Measurements from ENCODE around the gene ADAM29. TPM values are rescaled to one million over a fixed set of nuclear protein-coding genes. Genes with fewer than 3 reads are reported as not detected.
A peak's percentile ranks its signal among the peaks of the same experiment; 100 is the strongest.

ADAM29 gene
- total and polyA plus RNA-seq, 2 donors (not counting 1 experiment from before 2014, with no cell fraction given), result not detected

GRCh38 chr4:174907508-174907907 lies 10.7 kb upstream of the ADAM29 start:
- Histone ChIP-seq H3K9ac (ENCODE audit: low read length) (no peak overlapping the region), H3K9me3 (ENCODE audit: control extremely low read depth in 1 of 3, control insufficient read depth in 2 of 3, insufficient read depth in 1 of 3, low read length in 2 of 3) (peaks cover 0 to 7% (median 0%) of the 10 kb centered on the region in 3 donors), H3K4me1 (ENCODE audit: control insufficient read depth in 2 of 2, insufficient read depth in 2 of 2, low read length in 2 of 2) (no peaks in the 10 kb centered on the region), H3K4me3 (ENCODE audit: control extremely low read depth in 1 of 5, extremely low read depth in 1 of 5, insufficient read depth in 1 of 5, low read depth in 2 of 5, low read length in 4 of 5) (no peak overlapping the region), H3K27me3 (replicated peaks in 1 of 4; ENCODE audit: control extremely low read depth in 1 of 4, control insufficient read depth in 3 of 4, insufficient read depth in 4 of 4, low read length in 3 of 4) (no peaks in the 10 kb centered on the region), H3K79me2 (ENCODE audit: control insufficient read depth, insufficient read depth, low read length) (no peaks in the 10 kb centered on the region), H3K36me3 (replicated peaks in 1 of 2; ENCODE audit: control extremely low read depth in 1 of 2, control insufficient read depth in 1 of 2, extremely low read depth in 1 of 2, insufficient read depth in 2 of 2, low read length in 1 of 2) (no peaks in the 10 kb centered on the region), H3K4me2 (replicated peaks; ENCODE audit: low read depth, low read length, poor library complexity, severe bottlenecking) (no peak overlapping the region), H3K27ac (ENCODE audit: low read length in 2 of 2) (no peak overlapping the region), H4K20me1 (ENCODE audit: control insufficient read depth, insufficient read depth, low read length, poor library complexity, severe bottlenecking) (no peaks in the 10 kb centered on the region), H2AFZ (ENCODE audit: insufficient read depth, low read depth, low read length, poor library complexity, severe bottlenecking) (no peak overlapping the region)
- H3K27ac Mint-ChIP-seq, result no peak overlapping the region
- ChIA-PET POLR2A (no interaction called here), CTCF (no interaction called here)
- H3K27me3 Mint-ChIP-seq, result no peaks in the 10 kb centered on the region
- ATAC-seq (ENCODE audit: low read depth), result no peak
- intact Hi-C loops (cut with micrococcal nuclease), result no loop called here
- peaks cover 8% of the 10 kb centered on the region for H3K4me1 Mint-ChIP-seq
- DNase-seq, result no peak
- H3K4me3 Mint-ChIP-seq, result no peak overlapping the region
- H3K9me3 Mint-ChIP-seq (ENCODE audit: insufficient read depth), result peaks cover 11% of the 10 kb centered on the region
- TF ChIP-seq EZH2 (IDR thresholded peaks at IDR 0.05; ENCODE audit: borderline replicate concordance, insufficient read depth, low read depth, low read length, poor library complexity, severe bottlenecking), result no peak

DNA sequence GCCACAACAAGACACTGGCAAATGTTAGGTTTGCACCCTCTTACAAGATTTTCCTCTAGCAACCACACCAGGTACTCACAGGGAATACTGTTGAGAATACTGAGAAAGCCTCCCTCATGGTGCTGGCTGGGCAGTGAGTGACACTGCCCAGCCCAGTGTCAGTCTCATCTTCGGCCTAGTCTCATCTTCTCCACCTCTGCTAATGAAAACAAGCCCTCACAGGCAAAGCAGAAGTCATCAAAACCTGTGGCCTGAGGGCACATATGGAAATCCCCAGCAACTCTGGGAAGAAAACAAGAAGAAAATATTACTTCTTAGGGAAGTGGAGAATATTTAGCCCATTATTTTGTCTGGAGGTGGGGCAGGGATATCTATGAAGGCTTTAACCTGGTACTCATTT lies 7.9 kb upstream of the ADAM29 start:
- H3K27ac Mint-ChIP-seq, result peak overlapping the region; percentile 50

More for the DNA sequence above, 7.9 kb upstream of the ADAM29 start:
- Histone ChIP-seq H3K4me3 (ENCODE audit: control extremely low read depth in 1 of 5, extremely low read depth in 1 of 5, insufficient read depth in 1 of 5, low read depth in 2 of 5, low read length in 4 of 5) (no peak overlapping the region), H3K9ac (ENCODE audit: low read length) (no peak overlapping the region), H3K4me1 (ENCODE audit: control insufficient read depth in 2 of 2, insufficient read depth in 2 of 2, low read length in 2 of 2) (no peaks in the 10 kb centered on the region), H3K4me2 (replicated peaks; ENCODE audit: low read depth, low read length, poor library complexity, severe bottlenecking) (no peak overlapping the region), H3K79me2 (ENCODE audit: control insufficient read depth, insufficient read depth, low read length) (no peaks in the 10 kb centered on the region), H3K9me3 (ENCODE audit: control extremely low read depth in 1 of 3, control insufficient read depth in 2 of 3, insufficient read depth in 1 of 3, low read length in 2 of 3) (peaks cover 0 to 7% (median 1%) of the 10 kb centered on the region in 3 donors), H3K27ac (ENCODE audit: low read length in 2 of 2) (no peak overlapping the region), H3K36me3 (replicated peaks in 1 of 2; ENCODE audit: control extremely low read depth in 1 of 2, control insufficient read depth in 1 of 2, extremely low read depth in 1 of 2, insufficient read depth in 2 of 2, low read length in 1 of 2) (no peaks in the 10 kb centered on the region), H4K20me1 (ENCODE audit: control insufficient read depth, insufficient read depth, low read length, poor library complexity, severe bottlenecking) (no peaks in the 10 kb centered on the region), H2AFZ (ENCODE audit: insufficient read depth, low read depth, low read length, poor library complexity, severe bottlenecking) (no peak overlapping the region), H3K27me3 (replicated peaks in 1 of 4; ENCODE audit: control extremely low read depth in 1 of 4, control insufficient read depth in 3 of 4, insufficient read depth in 4 of 4, low read length in 3 of 4) (no peaks in the 10 kb centered on the region)
- TF ChIP-seq EZH2 (IDR thresholded peaks at IDR 0.05; ENCODE audit: borderline replicate concordance, insufficient read depth, low read depth, low read length, poor library complexity, severe bottlenecking) (no peak), CTCF (IDR thresholded peaks at IDR 0.05) (no peak)
- Mint-ChIP-seq H3K4me3 (no peak overlapping the region), H3K27me3 (no peaks in the 10 kb centered on the region), H3K9me3 (ENCODE audit: insufficient read depth) (peaks cover 2% of the 10 kb centered on the region), H3K4me1 (peaks cover 8% of the 10 kb centered on the region)
- ChIA-PET CTCF (no interaction called here), POLR2A (no interaction called here)
- ATAC-seq (ENCODE audit: low read depth), result no peak
- intact Hi-C loops (cut with micrococcal nuclease), result no loop called here
- no peak for DNase-seq
- 56% methylated on average over 1 of the region's 1 CpG for WGBS (ENCODE audit: insufficient coverage)
